NCI-H2196 (cell line): ENCODE data around the gene ADAMTSL2.

Source experiments
- DNase-seq: peaks from one replicate; lab custom pipeline; 2025; ENCODE audit not compliant: unreplicated experiment; lab: John Stamatoyannopoulos, UW

The ADAMTSL2 gene

GRCh38 chr9:133572821-133573361 lies 38.4 kb downstream of the ADAMTSL2 start:
- DNase-seq, result peak; percentile 76

- no peak for DNase-seq
Observed at GRCh38 chr9:133573791-133574515, 39.4 kb downstream of the ADAMTSL2 start.

- DNase-seq, result no peak
Observed at GRCh38 chr9:133574771-133575170, 40.3 kb downstream of the ADAMTSL2 start.

GRCh38 chr9:133575186-133576030 lies 40.9 kb downstream of the ADAMTSL2 start:
- no peak for DNase-seq

- DNase-seq, result no peak
Observed at GRCh38 chr9:133576031-133576874, 41.7 kb downstream of the ADAMTSL2 start.

- no peak for DNase-seq
Observed at GRCh38 chr9:133576875-133577736, 42.6 kb downstream of the ADAMTSL2 start.

- DNase-seq, result no peak
Observed at GRCh38 chr9:133577737-133578112, 43.2 kb downstream of the ADAMTSL2 start.

- no peak for DNase-seq
Observed at GRCh38 chr9:133578524-133579441, 44.3 kb downstream of the ADAMTSL2 start.

- DNase-seq, result no peak
Observed at GRCh38 chr9:133579601-133580418, 45.3 kb downstream of the ADAMTSL2 start.

- no peak for DNase-seq
Observed at GRCh38 chr9:133580419-133580738, 45.9 kb downstream of the ADAMTSL2 start.

GRCh38 chr9:133581011-133581410 lies 46.5 kb downstream of the ADAMTSL2 start:
- DNase-seq, result no peak

GRCh38 chr9:133581513-133582343 lies 47.2 kb downstream of the ADAMTSL2 start:
- no peak for DNase-seq

GRCh38 chr9:133582501-133583045 lies 48.1 kb downstream of the ADAMTSL2 start:
- no peak for DNase-seq

GRCh38 chr9:133583111-133583510 lies 48.6 kb downstream of the ADAMTSL2 start:
- DNase-seq, result no peak

- DNase-seq, result peak; percentile 35
Observed at GRCh38 chr9:133583586-133583985, 49.1 kb downstream of the ADAMTSL2 start.

GRCh38 chr9:133584167-133584558 lies 49.7 kb downstream of the ADAMTSL2 start:
- no peak for DNase-seq
